Spleen (tissue), 11 donors: ENCODE results near the gene PDCD1LG2. TPM values are rescaled to one million over a fixed set of nuclear protein-coding genes. Genes with fewer than 3 reads are reported as not detected.
"Not testable (repeated sequence)": the region's sequence is repeated elsewhere in the genome, so short reads cannot be mapped to it uniquely, and the experiment has no call there.

Experiments
- DNase-seq: peaks from one replicate; pipeline ENCODE4 v3.0.0-alpha.2; 2020
- H3K27ac ChIP-seq, 8 donors: fragments of 200-600 bp; sonication (generic) in 7 of 8; 1 replicate in 4 of 8; 2 replicates in 4 of 8; pipeline versions ENCODE4 v1.5.0 to v1.8.0; 2016 to 2021; ENCODE audit warnings: inconsistent platforms in 4 of 8, mild to moderate bottlenecking in 4 of 8, moderate library complexity in 1 of 8
- H3K27me3 ChIP-seq, 7 donors: fragments of 200-600 bp; sonication (generic) in 6 of 7; replicated peaks in 1 of 7; 1 replicate in 4 of 7; 2 replicates in 3 of 7; pipeline versions ENCODE4 v1.5.0 to v1.8.0; 2016 to 2021; ENCODE audit warnings: inconsistent platforms in 3 of 7, mild to moderate bottlenecking in 1 of 7
- H3K36me3 ChIP-seq, 6 donors: fragments of 200-600 bp; sonication (generic) in 5 of 6; 1 replicate in 4 of 6; 2 replicates in 2 of 6; pipeline versions ENCODE4 v1.5.0 to v1.8.0; 2016 to 2021; ENCODE audit warnings: inconsistent platforms in 2 of 6
- H3K4me1 ChIP-seq, 6 donors: fragments of 200-600 bp; sonication (generic) in 5 of 6; 1 replicate in 3 of 6; 2 replicates in 3 of 6; pipeline versions ENCODE4 v1.5.0 to v1.8.0; 2016 to 2021; ENCODE audit warnings: inconsistent platforms in 3 of 6
- H3K4me3 ChIP-seq, 8 donors: fragments of 200-600 bp; sonication (generic) in 7 of 8; 1 replicate in 4 of 8; 2 replicates in 4 of 8; pipeline versions ENCODE4 v1.5.0 to v1.8.0; 2016 to 2021; ENCODE audit warnings: inconsistent platforms in 4 of 8, mild to moderate bottlenecking in 4 of 8, moderate library complexity in 2 of 8
- H3K9me3 ChIP-seq, 8 donors: fragments of 200-600 bp; sonication (generic) in 7 of 8; 1 replicate in 4 of 8; 2 replicates in 4 of 8; pipeline versions ENCODE4 v1.5.0 to v1.8.0; 2016 to 2021; ENCODE audit warnings: inconsistent platforms in 4 of 8
- POLR2A ChIP-seq, 3 donors: fragments of 450-650 bp; IDR thresholded peaks; one replicate each; pipeline ENCODE4 v1.5.1; 2017; ENCODE audit warnings: antibody characterized with exemption in 3 of 3, mild to moderate bottlenecking in 1 of 3
- POLR2AphosphoS5 ChIP-seq, 3 donors: sonication (generic); formaldehyde crosslinking; IDR thresholded peaks; one replicate each; pipeline ENCODE4 v1.5.1; 2017; ENCODE audit warnings: antibody characterized with exemption in 3 of 3
- WGBS, 5 donors: extraction: QIAGEN DNeasy Blood & Tissue Kit in 3 of 5; methylation state at CpG; one replicate each; pipeline versions ENCODE4 v1.1.5 to v1.1.7; 2013 to 2018; 5-methylcytosine and 5-hydroxymethylcytosine counted together
- intact Hi-C: fragments of 100-400 bp; cut with DNase I; formaldehyde crosslinking; loops from one replicate; pipeline ENCODE4 v1.15.0; 2023; ENCODE audit warnings: low total_unique reads
- polyA plus RNA-seq, 3 donors: library from polyadenylated mRNA; stranded (reverse); fragments of 200-250 nt; gene quantifications; one replicate each; pipeline ENCODE4 v1.2.1, GENCODE V29; 2013
- total RNA-seq, 7 donors: library from RNA; depleted of rRNA in 3 of 7; stranded (reverse); fragments of >200 nt in 3 of 7; fragmentation: NEBNext Ultra II Directional in 4 of 7; extraction: Animal tissue kit (Norgen Biotek cat#: 25700) in 4 of 7; gene quantifications; one replicate each; pipeline versions ENCODE4 v1.1.0 to v1.2.1, GENCODE V29; 2016 to 2021
- TF ChIP-seq, protein P1 (sequence below), 11 experiments: fragments of 200-600 bp in 7 of 11; fragments of 450-650 bp in 4 of 11; sonication (generic) in 4 of 11; IDR thresholded peaks in 8 of 11; conservative IDR thresholded peaks in 3 of 11; 1 replicate in 7 of 11; 2 replicates in 4 of 11; pipeline versions ENCODE4 v1.4.0 to v1.8.0; 2016 to 2021; ENCODE audit warnings: antibody characterized with exemption in 11 of 11, inconsistent platforms in 4 of 11, mild to moderate bottlenecking in 1 of 11
- donor health status: healthy with polysubstance abuse.
- donor health status: DM: no; HTN: no; CAD: no; lungs with moderate emphysema.
- donor health status: DM: no; HTN: no; CAD: no.
- donor health status: Bipolar disorder and iron deficiency.
- donor health status: healthy.
- donor health status: DM: no; HTN: no; CAD: no.
- donor health status: DM: yes; HTN: yes; CAD: no.

The PDCD1LG2 gene
- total and polyA plus RNA-seq, 10 donors: 2.0 to 29.3 (median 17.4) TPM

DNA sequence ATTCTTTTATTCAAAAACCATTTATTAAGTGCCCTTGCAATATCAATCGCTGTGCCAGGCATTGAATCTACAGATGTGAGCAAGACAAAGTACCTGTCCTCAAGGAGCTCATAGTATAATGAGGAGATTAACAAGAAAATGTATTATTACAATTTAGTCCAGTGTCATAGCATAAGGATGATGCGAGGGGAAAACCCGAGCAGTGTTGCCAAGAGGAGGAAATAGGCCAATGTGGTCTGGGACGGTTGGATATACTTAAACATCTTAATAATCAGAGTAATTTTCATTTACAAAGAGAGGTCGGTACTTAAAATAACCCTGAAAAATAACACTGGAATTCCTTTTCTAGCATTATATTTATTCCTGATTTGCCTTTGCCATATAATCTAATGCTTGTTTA, 41.5 kb upstream of the PDCD1LG2 start:
- Histone ChIP-seq H3K9me3 (no peaks in the 10 kb centered on the region), H3K27me3 (no peaks in the 10 kb centered on the region), H3K4me3 (no peak overlapping the region), H3K27ac (no peak overlapping the region), H3K36me3 (peaks cover 0 to 70% (median 25%) of the 10 kb centered on the region in 6 donors), H3K4me1 (peaks cover 0 to 22% (median 3%) of the 10 kb centered on the region in 6 donors)
- TF ChIP-seq POLR2AphosphoS5 (IDR thresholded peaks at IDR 0.05) (no peak), POLR2A (IDR thresholded peaks at IDR 0.05) (no peak)
- TF ChIP-seq, protein P1, sequence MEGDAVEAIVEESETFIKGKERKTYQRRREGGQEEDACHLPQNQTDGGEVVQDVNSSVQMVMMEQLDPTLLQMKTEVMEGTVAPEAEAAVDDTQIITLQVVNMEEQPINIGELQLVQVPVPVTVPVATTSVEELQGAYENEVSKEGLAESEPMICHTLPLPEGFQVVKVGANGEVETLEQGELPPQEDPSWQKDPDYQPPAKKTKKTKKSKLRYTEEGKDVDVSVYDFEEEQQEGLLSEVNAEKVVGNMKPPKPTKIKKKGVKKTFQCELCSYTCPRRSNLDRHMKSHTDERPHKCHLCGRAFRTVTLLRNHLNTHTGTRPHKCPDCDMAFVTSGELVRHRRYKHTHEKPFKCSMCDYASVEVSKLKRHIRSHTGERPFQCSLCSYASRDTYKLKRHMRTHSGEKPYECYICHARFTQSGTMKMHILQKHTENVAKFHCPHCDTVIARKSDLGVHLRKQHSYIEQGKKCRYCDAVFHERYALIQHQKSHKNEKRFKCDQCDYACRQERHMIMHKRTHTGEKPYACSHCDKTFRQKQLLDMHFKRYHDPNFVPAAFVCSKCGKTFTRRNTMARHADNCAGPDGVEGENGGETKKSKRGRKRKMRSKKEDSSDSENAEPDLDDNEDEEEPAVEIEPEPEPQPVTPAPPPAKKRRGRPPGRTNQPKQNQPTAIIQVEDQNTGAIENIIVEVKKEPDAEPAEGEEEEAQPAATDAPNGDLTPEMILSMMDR (IDR thresholded peaks at IDR 0.05 in 8 of 11, conservative IDR thresholded peaks at IDR 0.05 in 3 of 11): no peak
- intact Hi-C loops: no loop called here
- no peak for DNase-seq
- WGBS, 5 donors: 77 to 84% (median 83%) methylated on average over 5 of the region's 5 CpGs

DNA sequence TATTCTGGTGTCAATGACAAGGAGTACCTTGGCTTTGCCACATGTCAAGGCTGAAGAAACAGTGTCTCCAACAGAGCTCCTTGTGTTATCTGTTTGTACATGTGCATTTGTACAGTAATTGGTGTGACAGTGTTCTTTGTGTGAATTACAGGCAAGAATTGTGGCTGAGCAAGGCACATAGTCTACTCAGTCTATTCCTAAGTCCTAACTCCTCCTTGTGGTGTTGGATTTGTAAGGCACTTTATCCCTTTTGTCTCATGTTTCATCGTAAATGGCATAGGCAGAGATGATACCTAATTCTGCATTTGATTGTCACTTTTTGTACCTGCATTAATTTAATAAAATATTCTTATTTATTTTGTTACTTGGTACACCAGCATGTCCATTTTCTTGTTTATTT, 40.2 kb upstream of the PDCD1LG2 start:
- H3K27me3 ChIP-seq: no peaks in the 10 kb centered on the region
- no peak for TF ChIP-seq POLR2A (IDR thresholded peaks at IDR 0.05)
- no peak overlapping the region for H3K4me3 ChIP-seq
- no peak overlapping the region for H3K27ac ChIP-seq
- no peak for DNase-seq
- peaks cover 0 to 58% (median 19%) of the 10 kb centered on the region in 6 donors for H3K36me3 ChIP-seq
- H3K4me1 ChIP-seq: peaks cover 0 to 15% (median 3%) of the 10 kb centered on the region in 6 donors
- intact Hi-C loops: no loop called here
- WGBS, 5 donors: 92 to 100% (median 94%) methylated on average over 1 of the region's 1 CpG
- H3K9me3 ChIP-seq: no peaks in the 10 kb centered on the region

DNA sequence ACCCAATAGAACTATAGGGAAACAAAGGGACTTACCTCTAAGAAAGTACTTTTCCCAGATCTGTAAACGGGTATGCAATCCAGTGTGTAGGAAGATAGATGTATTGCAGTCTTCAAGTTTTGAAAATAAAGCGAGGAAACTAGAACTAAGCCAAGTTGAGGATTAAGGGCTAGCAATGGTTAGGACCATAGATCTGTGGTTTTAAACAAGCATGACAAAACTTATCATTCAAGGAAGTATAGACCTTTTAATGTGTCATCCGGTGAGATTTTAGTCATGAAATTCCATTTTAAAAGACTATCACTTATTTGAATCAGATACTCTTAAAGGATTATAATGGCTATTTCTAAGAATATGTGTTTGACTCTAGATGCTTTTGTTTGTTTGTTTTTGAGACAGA, 39.5 kb upstream of the PDCD1LG2 start:
- 90 to 95% (median 94%) methylated on average over 3 of the region's 3 CpGs for WGBS, 5 donors

GRCh38 chr9:5475611-5476010, 34.7 kb upstream of the PDCD1LG2 start:
- H3K4me3 ChIP-seq, H3K27me3 ChIP-seq, intact Hi-C loops, H3K4me1 ChIP-seq, H3K9me3 ChIP-seq, H3K27ac ChIP-seq, H3K36me3 ChIP-seq, DNase-seq: not testable (repeated sequence)
- 88 to 97% (median 94%) methylated on average over 2 of the region's 2 CpGs for WGBS, 5 donors

More for the DNA sequence above, 39.5 kb upstream of the PDCD1LG2 start:
- no peak overlapping the region for H3K4me3 ChIP-seq
- no peaks in the 10 kb centered on the region for H3K27me3 ChIP-seq
- peaks cover 0 to 51% (median 17%) of the 10 kb centered on the region in 6 donors for H3K36me3 ChIP-seq
- no peak for TF ChIP-seq POLR2AphosphoS5 (IDR thresholded peaks at IDR 0.05)
- TF ChIP-seq, protein P1 (IDR thresholded peaks at IDR 0.05 in 8 of 11, conservative IDR thresholded peaks at IDR 0.05 in 3 of 11): no peak
- no peak for TF ChIP-seq POLR2A (IDR thresholded peaks at IDR 0.05)
- H3K27ac ChIP-seq: no peak overlapping the region
- no peaks in the 10 kb centered on the region for H3K9me3 ChIP-seq
- DNase-seq: no peak
- intact Hi-C loops: no loop called here
- peaks cover 0 to 10% (median 3%) of the 10 kb centered on the region in 6 donors for H3K4me1 ChIP-seq

GRCh38 chr9:5478206-5478605, 32.1 kb upstream of the PDCD1LG2 start:
- no peak overlapping the region for H3K4me3 ChIP-seq
- TF ChIP-seq POLR2AphosphoS5 (IDR thresholded peaks at IDR 0.05) (no peak), POLR2A (IDR thresholded peaks at IDR 0.05) (no peak)
- TF ChIP-seq, protein P1 (IDR thresholded peaks at IDR 0.05 in 8 of 11, conservative IDR thresholded peaks at IDR 0.05 in 3 of 11): no peak
- intact Hi-C loops: no loop called here
- H3K4me1 ChIP-seq: peaks cover 0 to 4% (median 0%) of the 10 kb centered on the region in 6 donors
- WGBS, 5 donors: 59 to 73% (median 62%) methylated on average over 2 of the region's 2 CpGs
- no peak for DNase-seq
- H3K9me3 ChIP-seq: no peaks in the 10 kb centered on the region
- H3K36me3 ChIP-seq: no peaks in the 10 kb centered on the region
- H3K27ac ChIP-seq: peak overlapping the region in 1 of 8 donors; percentile 2
- H3K27me3 ChIP-seq: no peaks in the 10 kb centered on the region
